NCI-H2171 (cell line): ENCODE measurements around the gene ADD1.

Source experiments
- DNase-seq: peaks from one replicate; lab custom pipeline; 2025; lab: John Stamatoyannopoulos, UW

Gene ADD1

GRCh38 chr4:2859514-2859913 lies 15.9 kb downstream of the ADD1 start:
- DNase-seq: no peak

GRCh38 chr4:2860391-2861348 lies 17.0 kb downstream of the ADD1 start:
- DNase-seq: no peak

GRCh38 chr4:2861631-2862436 lies 18.2 kb downstream of the ADD1 start:
- no peak for DNase-seq

GRCh38 chr4:2862528-2862927 lies 18.9 kb downstream of the ADD1 start:
- no peak for DNase-seq

- DNase-seq: no peak
Measured at GRCh38 chr4:2863649-2864048, 20.0 kb downstream of the ADD1 start.

GRCh38 chr4:2865196-2865780 lies 21.6 kb downstream of the ADD1 start:
- DNase-seq: no peak

GRCh38 chr4:2866160-2866861 lies 22.7 kb downstream of the ADD1 start:
- DNase-seq: no peak

- DNase-seq: no peak
Measured at GRCh38 chr4:2866891-2867290, 23.2 kb downstream of the ADD1 start.

- DNase-seq: no peak
Measured at GRCh38 chr4:2867758-2868491, 24.3 kb downstream of the ADD1 start.

- no peak for DNase-seq
Measured at GRCh38 chr4:2868877-2869487, 25.3 kb downstream of the ADD1 start.

- no peak for DNase-seq
Measured at GRCh38 chr4:2869659-2870058, 26.0 kb downstream of the ADD1 start.

GRCh38 chr4:2870082-2870481 lies 26.4 kb downstream of the ADD1 start:
- no peak for DNase-seq

GRCh38 chr4:2871466-2871865 lies 27.8 kb downstream of the ADD1 start:
- DNase-seq: no peak

- DNase-seq: no peak
Measured at GRCh38 chr4:2871911-2872310, 28.3 kb downstream of the ADD1 start.

GRCh38 chr4:2873329-2873728 lies 29.7 kb downstream of the ADD1 start:
- no peak for DNase-seq

GRCh38 chr4:2874861-2875260 lies 31.2 kb downstream of the ADD1 start:
- no peak for DNase-seq

- no peak for DNase-seq
Measured at GRCh38 chr4:2875556-2875955, 31.9 kb downstream of the ADD1 start.

GRCh38 chr4:2878346-2878745 lies 34.7 kb downstream of the ADD1 start:
- no peak for DNase-seq

- DNase-seq: no peak
Measured at GRCh38 chr4:2879026-2879425, 35.4 kb downstream of the ADD1 start.

GRCh38 chr4:2881431-2881830 lies 37.8 kb downstream of the ADD1 start:
- DNase-seq: no peak

- no peak for DNase-seq
Measured at GRCh38 chr4:2882341-2882740, 38.7 kb downstream of the ADD1 start.
